NCI-H226 (cell line): ENCODE measurements around the gene LRRC4C.
"Not testable (repeated sequence)": the region's sequence is repeated elsewhere in the genome, so short reads cannot be mapped to it uniquely, and the experiment has no call there.

ENCODE experiments used
- DNase-seq: peaks from one replicate; pipeline ENCODE4 v3.0.0-alpha.2; 2015

The LRRC4C gene

GRCh38 chr11:40203606-40204005 lies 1255.8 kb downstream of the LRRC4C start:
- no peak for DNase-seq

GRCh38 chr11:40202589-40203270 lies 1256.7 kb downstream of the LRRC4C start:
- no peak for DNase-seq

GRCh38 chr11:40192590-40192989 lies 1266.9 kb downstream of the LRRC4C start:
- DNase-seq, result not testable (repeated sequence)

GRCh38 chr11:40190294-40190693 lies 1269.2 kb downstream of the LRRC4C start:
- no peak for DNase-seq

DNA sequence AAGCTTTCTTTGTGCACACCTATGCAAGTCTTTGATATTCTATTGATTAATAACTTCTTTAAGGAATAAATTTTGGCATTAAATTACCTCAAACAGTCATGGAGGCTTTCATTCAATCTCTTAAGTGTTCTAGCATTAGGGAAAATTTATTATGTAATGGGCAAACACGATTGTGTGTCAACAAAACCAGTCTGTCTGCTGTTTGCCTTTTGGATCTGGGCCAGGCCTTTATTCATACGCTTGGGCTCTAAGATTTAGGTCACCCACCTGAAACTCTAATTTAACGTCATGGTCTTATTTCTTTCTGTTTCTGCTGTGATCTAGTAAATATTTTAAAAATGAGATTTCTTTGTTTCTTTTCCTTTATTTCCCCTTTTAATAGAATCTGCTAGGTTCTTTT lies 1270.6 kb downstream of the LRRC4C start:
- no peak for DNase-seq

- no peak for DNase-seq
These were observed 1272.2 kb downstream of the LRRC4C start for GRCh38 chr11:40187295-40187694.

- DNase-seq, result no peak
These were observed 1272.8 kb downstream of the LRRC4C start for GRCh38 chr11:40186437-40187263.

- no peak for DNase-seq
These were observed 1273.7 kb downstream of the LRRC4C start for GRCh38 chr11:40185793-40186192.

DNA sequence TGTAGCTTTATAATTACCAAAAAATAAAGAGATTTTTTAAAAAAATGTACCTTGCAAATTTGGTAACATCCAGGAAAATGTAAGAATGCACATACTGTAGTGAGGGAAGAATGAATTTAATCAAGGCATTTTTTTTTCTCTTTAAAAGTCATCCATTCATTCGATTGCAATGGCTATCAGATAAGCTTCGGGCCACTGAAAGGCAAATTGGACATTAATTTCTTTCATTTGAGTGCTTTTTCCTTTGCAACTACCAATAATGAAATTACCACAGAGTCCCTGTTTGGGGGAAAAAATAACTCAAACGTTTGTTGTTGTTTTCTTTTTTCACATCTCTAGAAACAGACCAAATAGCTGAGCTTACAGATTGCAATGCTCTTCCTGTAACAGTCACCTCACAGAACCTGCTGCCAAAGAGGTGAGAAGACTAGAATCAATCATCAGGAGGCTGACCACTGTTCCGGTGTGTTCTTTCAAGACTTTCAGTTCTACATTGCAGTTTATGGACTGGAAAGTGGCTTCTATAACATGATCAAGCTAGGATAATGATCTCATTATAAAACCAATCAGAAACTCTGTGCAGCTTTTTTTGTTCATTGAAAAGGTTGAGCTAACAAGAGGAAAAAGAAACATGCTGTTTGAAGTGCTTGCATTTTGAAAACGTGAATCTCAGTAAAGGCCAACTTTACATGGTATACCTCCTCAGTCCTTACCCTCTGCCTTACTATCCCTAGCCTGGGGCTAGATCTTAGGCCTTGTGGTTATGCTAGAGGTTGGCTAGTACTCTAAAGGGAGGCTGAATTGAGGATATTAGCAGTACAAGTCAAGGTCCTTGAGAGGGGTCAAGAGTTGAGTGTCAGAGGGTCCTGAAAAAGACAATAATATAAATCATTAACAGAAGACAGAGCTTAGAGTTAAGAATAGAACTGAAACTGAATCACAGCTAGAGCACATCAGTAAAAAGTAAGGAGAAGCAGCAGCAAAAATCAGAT lies 1276.1 kb downstream of the LRRC4C start:
- no peak for DNase-seq

- no peak for DNase-seq
These were observed 1279.9 kb downstream of the LRRC4C start for GRCh38 chr11:40179541-40179940.

- no peak for DNase-seq
These were observed 1281.0 kb downstream of the LRRC4C start for GRCh38 chr11:40178470-40178869.

GRCh38 chr11:40175980-40176379 lies 1283.5 kb downstream of the LRRC4C start:
- DNase-seq, result no peak

DNA sequence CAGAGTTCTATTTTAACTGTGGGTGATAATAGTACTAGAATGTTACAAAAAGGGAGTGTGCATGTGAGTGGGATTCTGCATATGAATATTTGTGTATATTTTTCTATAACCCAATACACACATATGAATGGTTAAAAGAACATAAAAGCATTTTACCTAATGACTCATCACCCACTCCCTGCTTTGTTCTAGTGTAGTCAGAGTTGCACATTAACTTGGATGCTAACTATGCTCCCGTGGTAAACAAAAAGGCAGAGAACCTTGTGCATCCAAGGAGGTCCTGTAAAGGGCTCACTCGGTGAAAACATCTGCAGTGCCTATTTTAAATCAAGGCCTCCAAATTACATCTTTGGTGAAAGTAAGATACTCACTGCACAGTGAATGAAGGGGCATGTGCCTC lies 1289.4 kb downstream of the LRRC4C start:
- no peak for DNase-seq

DNA sequence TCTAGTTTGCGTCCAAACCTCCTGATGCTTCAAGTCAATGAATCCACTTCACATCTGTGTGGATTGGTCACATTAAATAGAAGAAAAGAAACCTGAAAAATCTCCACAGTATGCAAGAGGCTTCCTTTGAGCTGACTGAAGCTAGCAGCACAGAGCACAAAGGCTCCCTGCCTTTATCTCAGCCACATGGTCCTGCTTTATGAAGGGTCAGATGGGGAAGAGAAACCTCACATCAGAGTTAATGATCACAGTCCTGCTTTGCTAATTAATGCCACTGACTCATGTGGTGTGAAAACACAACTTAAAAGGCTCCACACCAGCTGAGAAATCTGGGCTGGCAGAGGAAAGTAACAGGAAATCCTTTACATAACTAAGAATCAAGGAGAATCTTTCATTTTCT lies 1291.0 kb downstream of the LRRC4C start:
- DNase-seq, result no peak

DNA sequence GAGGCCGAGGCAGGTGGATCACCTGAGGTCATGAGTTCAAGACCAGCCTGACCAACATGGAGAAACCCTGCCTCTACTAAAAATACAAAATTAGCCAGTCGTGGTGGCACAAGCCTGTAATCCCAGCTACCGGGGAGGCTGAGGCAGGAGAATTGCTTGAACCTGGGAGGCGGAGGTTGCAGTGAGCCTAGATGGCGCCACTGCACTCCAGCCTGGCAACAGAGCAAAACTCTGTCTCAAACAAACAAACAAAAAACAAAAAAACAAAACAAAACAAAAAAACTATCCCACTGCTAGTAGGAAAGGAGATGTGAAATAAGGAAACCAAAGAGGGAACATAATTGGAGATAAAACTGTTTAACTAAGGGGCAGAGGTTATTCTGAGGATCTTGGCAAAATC lies 1291.6 kb downstream of the LRRC4C start:
- not testable (repeated sequence) for DNase-seq

DNA sequence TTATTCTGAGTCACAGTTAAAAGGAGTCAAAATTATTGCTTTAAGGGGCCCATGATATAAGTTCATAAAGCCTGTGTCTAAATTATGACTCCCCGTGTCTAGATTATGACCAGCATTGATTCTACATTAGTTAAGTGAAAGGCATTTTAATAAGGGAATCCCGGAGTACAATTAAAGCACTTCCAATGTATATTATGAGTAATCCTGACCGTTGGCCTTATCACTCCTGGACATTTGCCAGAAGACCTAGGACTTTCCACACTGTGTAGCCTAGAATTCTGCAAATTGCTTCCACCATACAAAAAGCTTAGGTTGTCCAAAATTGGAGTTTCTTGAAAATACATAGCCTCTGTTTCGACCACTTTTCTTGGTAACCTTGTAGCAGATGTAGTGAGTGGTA lies 1292.6 kb downstream of the LRRC4C start:
- no peak for DNase-seq

GRCh38 chr11:40162901-40163883 lies 1296.3 kb downstream of the LRRC4C start:
- no peak for DNase-seq

DNA sequence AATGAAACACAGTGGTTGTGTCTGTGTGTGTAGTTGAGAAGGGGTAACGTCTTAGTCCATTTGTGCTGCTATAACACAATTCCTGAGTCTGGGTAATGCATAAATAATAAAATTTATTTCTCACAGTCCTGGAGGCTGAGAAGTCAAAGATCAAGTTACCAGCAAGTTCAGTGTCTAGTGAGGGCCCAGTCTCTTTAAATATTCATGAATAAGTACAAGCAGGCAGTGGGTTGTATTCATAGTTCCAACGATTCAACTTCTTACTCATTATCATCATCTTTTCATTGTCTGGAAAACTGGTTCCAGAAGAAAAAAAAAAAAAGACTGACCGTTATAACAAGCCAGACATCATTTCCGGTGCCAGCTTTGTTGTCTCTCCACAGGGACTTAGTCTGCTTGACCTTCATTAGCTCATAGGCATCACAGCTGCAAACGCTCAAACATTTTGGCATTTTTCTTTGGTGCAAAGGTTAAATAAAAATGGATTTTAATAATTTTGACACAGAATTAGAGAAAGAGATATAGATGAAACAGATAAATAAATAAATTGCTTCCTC lies 1297.5 kb downstream of the LRRC4C start:
- no peak for DNase-seq

DNA sequence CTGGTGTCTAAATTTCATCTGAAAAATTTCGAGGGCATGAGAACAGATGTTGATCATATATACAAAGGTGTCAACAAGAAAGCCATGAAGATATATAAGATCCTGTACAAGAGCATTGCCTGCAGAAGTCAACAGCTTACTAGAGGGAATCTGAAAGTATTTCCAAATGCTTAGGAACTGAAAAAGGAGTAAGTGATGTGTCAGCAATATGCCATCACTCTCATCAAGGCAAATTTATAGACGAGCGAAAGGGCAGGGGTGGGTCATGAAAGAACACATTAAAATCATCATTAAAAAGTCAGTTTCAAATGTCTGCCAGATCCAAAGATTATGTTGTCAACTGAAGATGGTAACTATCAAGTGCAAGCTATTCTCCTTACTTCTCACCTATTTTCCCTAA lies 1299.0 kb downstream of the LRRC4C start:
- no peak for DNase-seq

GRCh38 chr11:40149721-40150120 lies 1309.7 kb downstream of the LRRC4C start:
- no peak for DNase-seq

DNA sequence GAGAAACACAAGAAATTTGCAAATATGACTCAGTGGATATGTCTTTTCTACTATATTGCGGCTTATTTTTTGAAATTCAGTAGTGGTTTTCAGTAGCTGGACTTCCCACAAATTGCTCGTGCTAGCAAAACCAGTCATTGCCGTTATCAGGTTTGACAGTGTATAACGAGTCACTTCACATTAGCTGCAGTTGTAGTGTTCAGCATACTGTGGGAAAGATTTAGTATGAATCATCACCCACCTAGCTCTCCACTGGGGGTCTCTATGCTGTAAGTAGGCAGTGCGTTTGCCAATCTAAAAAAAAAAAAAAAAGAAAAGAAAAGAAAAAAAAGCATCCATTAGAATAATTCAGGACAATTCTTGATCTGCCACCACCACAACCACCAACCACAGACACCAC lies 1318.9 kb downstream of the LRRC4C start:
- no peak for DNase-seq

- no peak for DNase-seq
These were observed 1319.9 kb downstream of the LRRC4C start for GRCh38 chr11:40139536-40139935.
